ENCODE measurements around the gene NOS2. TPM values are rescaled to one million over a fixed set of nuclear protein-coding genes. Genes with fewer than 3 reads are reported as not detected.
A peak's percentile ranks its signal among the peaks of the same experiment; 100 is the strongest.

Gene NOS2
- total RNA-seq, 3 donors from 2014 or later (not counting 1 experiment from before 2014, with no cell fraction given): 0.19 to 0.20 TPM; not detected in 1

DNA sequence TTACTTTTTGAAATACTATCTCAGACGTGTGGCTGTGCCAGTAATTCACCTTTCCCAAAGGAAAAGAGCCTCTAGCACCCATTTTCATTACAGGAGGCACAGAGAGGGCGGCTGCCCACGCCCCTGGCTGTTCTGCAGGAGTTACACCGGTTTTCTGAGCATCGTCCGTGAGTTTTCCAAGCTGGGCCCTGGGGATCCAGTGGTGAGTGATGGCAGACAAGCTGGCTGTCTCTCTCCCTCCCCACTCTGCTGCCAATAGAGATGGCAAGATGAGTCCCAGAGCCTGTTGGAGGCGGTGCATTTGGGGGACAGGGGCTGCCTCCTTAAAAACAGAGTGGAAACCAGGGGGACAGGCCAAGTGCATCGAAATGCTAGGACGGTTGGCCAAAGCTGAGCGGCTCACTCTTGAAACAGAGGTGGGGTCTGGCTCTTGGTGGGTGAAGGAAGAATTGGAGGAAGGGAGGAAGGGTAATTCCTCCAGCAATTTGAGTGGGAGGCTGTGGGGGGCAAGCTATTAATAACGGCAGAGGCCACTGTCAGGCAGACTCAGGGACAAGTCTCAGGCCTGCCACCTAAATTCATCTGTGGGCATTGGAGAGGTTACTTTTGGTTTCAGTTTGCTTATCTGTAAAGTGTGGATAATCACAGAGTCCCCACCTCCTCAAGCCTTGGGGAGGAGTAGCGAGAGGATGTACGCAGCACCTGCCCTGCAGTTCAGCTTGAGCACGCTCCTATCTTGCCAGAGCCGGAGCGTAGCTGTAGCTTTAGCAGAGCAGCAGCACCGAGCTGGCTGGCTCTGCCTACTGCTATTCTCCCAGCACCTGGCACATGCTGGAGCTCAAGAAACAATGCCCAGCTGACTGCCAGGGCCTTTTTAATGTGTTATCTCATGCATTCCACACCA, 7.5 kb upstream of the NOS2 start:
- Mint-ChIP-seq H3K27ac (peak overlapping the region; percentile 65 to 91), H3K27me3 (ENCODE audit: low read depth in 2 of 2) (no peaks in the 10 kb centered on the region), H3K9me3 (no peaks in the 10 kb centered on the region), H3K4me1 (peaks cover 21 to 32% of the 10 kb centered on the region in 2 donors), H3K4me3 (peak overlapping the region; percentile 59), H3K36me3 (no peaks in the 10 kb centered on the region)
- no peaks in the 10 kb centered on the region for H3K27me3 ChIP-seq (ENCODE audit: control insufficient read depth, insufficient read depth, low read length)
- intact Hi-C loops (cut with micrococcal nuclease): no loop called here
- H3K4me1 ChIP-seq (ENCODE audit: control insufficient read depth, insufficient read depth, low read length): peaks cover 29% of the 10 kb centered on the region
- H3K36me3 ChIP-seq (ENCODE audit: control insufficient read depth, insufficient read depth, low read length): no peaks in the 10 kb centered on the region
- TF ChIP-seq, protein P1, sequence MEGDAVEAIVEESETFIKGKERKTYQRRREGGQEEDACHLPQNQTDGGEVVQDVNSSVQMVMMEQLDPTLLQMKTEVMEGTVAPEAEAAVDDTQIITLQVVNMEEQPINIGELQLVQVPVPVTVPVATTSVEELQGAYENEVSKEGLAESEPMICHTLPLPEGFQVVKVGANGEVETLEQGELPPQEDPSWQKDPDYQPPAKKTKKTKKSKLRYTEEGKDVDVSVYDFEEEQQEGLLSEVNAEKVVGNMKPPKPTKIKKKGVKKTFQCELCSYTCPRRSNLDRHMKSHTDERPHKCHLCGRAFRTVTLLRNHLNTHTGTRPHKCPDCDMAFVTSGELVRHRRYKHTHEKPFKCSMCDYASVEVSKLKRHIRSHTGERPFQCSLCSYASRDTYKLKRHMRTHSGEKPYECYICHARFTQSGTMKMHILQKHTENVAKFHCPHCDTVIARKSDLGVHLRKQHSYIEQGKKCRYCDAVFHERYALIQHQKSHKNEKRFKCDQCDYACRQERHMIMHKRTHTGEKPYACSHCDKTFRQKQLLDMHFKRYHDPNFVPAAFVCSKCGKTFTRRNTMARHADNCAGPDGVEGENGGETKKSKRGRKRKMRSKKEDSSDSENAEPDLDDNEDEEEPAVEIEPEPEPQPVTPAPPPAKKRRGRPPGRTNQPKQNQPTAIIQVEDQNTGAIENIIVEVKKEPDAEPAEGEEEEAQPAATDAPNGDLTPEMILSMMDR (IDR thresholded peaks at IDR 0.05): no peak
- DNase-seq (peak; percentile 19 to 84), ATAC-seq (peak; percentile 82 to 86 (median 85))
- H3K4me3 ChIP-seq (ENCODE audit: low read length): peak overlapping the region; percentile 1
- H3K27ac ChIP-seq (ENCODE audit: low read length): peak overlapping the region; percentile 70
- no peaks in the 10 kb centered on the region for H3K9me3 ChIP-seq (ENCODE audit: control insufficient read depth, insufficient read depth, low read length)
- WGBS (ENCODE audit: insufficient coverage): 47% methylated on average over 17 of the region's 17 CpGs

DNA sequence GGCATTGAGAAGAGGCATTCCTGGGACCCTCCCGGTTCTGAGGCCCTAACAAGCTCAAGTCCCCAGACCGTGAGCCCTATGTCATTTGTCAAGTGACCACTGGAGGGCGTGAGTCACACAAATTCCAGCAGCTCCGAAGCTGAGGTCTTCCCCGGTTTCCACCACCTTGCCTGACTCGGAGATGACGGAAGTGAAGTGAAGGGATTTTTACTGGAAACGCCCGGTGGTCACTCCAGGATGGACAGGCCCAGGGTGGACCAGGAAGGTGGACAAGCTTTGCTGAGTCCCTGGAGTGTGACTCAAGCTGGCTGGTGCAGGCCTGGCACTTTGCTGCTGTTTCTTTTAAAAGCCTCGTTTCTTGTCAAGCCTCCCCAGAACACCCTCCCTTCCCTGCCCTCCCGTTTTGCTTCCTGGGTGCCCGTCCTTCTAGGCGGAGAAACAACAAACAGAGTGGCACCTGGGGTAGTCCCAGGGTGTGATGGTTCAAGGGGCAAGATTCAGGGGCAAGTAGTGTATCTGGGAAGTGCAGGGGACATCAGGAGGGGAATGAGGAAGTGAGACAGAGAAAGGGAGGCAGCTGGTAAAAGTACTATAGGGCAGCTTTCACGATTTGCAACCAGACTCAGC, 5.3 kb upstream of the NOS2 start:
- H3K4me1 ChIP-seq (ENCODE audit: control insufficient read depth, insufficient read depth, low read length): peaks cover 29% of the 10 kb centered on the region
- Mint-ChIP-seq H3K36me3 (no peaks in the 10 kb centered on the region), H3K27ac (peak overlapping the region; percentile 69 to 91), H3K9me3 (no peaks in the 10 kb centered on the region), H3K27me3 (ENCODE audit: low read depth in 2 of 2) (no peaks in the 10 kb centered on the region), H3K4me3 (peak overlapping the region; percentile 88), H3K4me1 (peaks cover 21 to 32% of the 10 kb centered on the region in 2 donors)
- H3K4me3 ChIP-seq (ENCODE audit: low read length): peak overlapping the region; percentile 29
- no peaks in the 10 kb centered on the region for H3K9me3 ChIP-seq (ENCODE audit: control insufficient read depth, insufficient read depth, low read length)
- ATAC-seq (peak; percentile 79 to 83 (median 80)), DNase-seq (peak; percentile 68 to 93)
- intact Hi-C loops (cut with micrococcal nuclease): loop anchor here (1.0 kb wide), 3 partner anchors 75 to 446 kb away; partner anchors contain the start of gene LYRM9
- 2% methylated on average over 13 of the region's 14 CpGs for WGBS (ENCODE audit: insufficient coverage)
- peak overlapping the region; percentile 4 for H3K27ac ChIP-seq (ENCODE audit: low read length)
- no peaks in the 10 kb centered on the region for H3K36me3 ChIP-seq (ENCODE audit: control insufficient read depth, insufficient read depth, low read length)
- H3K27me3 ChIP-seq (ENCODE audit: control insufficient read depth, insufficient read depth, low read length): no peaks in the 10 kb centered on the region
- TF ChIP-seq, protein P1 (IDR thresholded peaks at IDR 0.05): peak; percentile 83

DNA sequence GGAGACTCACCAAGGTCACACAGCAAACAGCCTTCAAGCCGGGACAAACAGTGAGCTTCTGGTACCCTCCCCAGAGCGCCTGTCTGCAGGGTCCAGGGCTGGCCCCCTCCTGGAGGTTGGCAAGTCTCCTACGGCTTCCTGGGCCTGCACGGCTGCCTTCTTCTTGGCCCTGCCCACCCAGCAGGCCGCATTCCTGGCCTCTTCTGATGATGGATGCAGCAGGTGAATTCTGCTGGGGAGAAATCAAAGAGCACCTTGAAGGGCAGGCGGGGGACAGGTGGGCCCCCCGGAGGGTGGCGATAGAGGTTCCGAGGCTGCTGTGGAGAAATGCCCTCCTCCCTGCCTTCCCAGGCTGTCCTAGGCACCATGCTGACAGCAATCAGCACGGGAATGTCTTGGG, 3.8 kb upstream of the NOS2 start:
- Mint-ChIP-seq H3K27ac (no peak overlapping the region), H3K36me3 (no peaks in the 10 kb centered on the region), H3K27me3 (ENCODE audit: low read depth in 2 of 2) (no peaks in the 10 kb centered on the region), H3K4me1 (peaks cover 21 to 25% of the 10 kb centered on the region in 2 donors), H3K4me3 (no peak overlapping the region), H3K9me3 (no peaks in the 10 kb centered on the region)
- intact Hi-C loops (cut with micrococcal nuclease): no loop called here
- TF ChIP-seq, protein P1 (IDR thresholded peaks at IDR 0.05): no peak
- Histone ChIP-seq H3K27ac (ENCODE audit: low read length) (no peak overlapping the region), H3K4me3 (ENCODE audit: low read length) (no peak overlapping the region), H3K9me3 (ENCODE audit: control insufficient read depth, insufficient read depth, low read length) (no peaks in the 10 kb centered on the region), H3K4me1 (ENCODE audit: control insufficient read depth, insufficient read depth, low read length) (peaks cover 29% of the 10 kb centered on the region), H3K36me3 (ENCODE audit: control insufficient read depth, insufficient read depth, low read length) (no peaks in the 10 kb centered on the region), H3K27me3 (ENCODE audit: control insufficient read depth, insufficient read depth, low read length) (no peaks in the 10 kb centered on the region)
- WGBS (ENCODE audit: insufficient coverage): 93% methylated on average over 10 of the region's 10 CpGs
- ATAC-seq (no peak), DNase-seq (no peak)

Data from natural killer cell (primary cell).